OCI-LY1 (cell line): ENCODE results near the gene GTSE1.

ENCODE experiments used
- H2AFZ ChIP-seq: fragments of 200-600 bp; sonication (generic), shearing (Covaris generic); 2 replicates; pipeline ENCODE4 v1.6.0; 2014; ENCODE audit warnings: antibody characterized with exemption, mild to moderate bottlenecking, low read length
- H3F3A ChIP-seq: fragments of 200-600 bp; sonication (generic), shearing (Covaris generic); 2 replicates; pipeline ENCODE4 v1.6.0; 2014; ENCODE audit warnings: mild to moderate bottlenecking, antibody characterized with exemption, low read length, moderate library complexity; ENCODE audit not compliant: insufficient read depth
- H3K27ac ChIP-seq: fragments of 200-600 bp; sonication (generic); 2 replicates; pipeline ENCODE4 v1.5.1; 2014; ENCODE audit warnings: low read length, mixed run types, mild to moderate bottlenecking, low read depth; ENCODE audit not compliant: poor library complexity, severe bottlenecking
- H3K27me3 ChIP-seq: fragments of 200-600 bp; sonication (generic); 2 replicates; pipeline ENCODE4 v1.6.0; 2014; ENCODE audit warnings: antibody characterized with exemption, mild to moderate bottlenecking, low read length, moderate library complexity; ENCODE audit not compliant: insufficient read depth
- H3K36me3 ChIP-seq: fragments of 200-600 bp; sonication (generic); 2 replicates; pipeline ENCODE4 v1.6.1; 2014; ENCODE audit warnings: mild to moderate bottlenecking, antibody characterized with exemption, low read length, moderate library complexity, mixed read lengths; ENCODE audit not compliant: insufficient read depth
- H3K4me1 ChIP-seq: fragments of 200-600 bp; sonication (generic); 2 replicates; pipeline ENCODE4 v1.5.1; 2014; ENCODE audit warnings: mild to moderate bottlenecking, low read length, moderate library complexity; ENCODE audit not compliant: insufficient read depth, severe bottlenecking
- H3K4me2 ChIP-seq: fragments of 200-600 bp; sonication (generic), shearing (Covaris generic); 2 replicates; pipeline ENCODE4 v1.6.1; 2014; ENCODE audit warnings: low read length
- H3K4me3 ChIP-seq: fragments of 200-600 bp; sonication (generic); 2 replicates; pipeline ENCODE4 v1.5.1; 2014; ENCODE audit warnings: low read length, low read depth, mild to moderate bottlenecking, mixed read lengths; ENCODE audit not compliant: poor library complexity, severe bottlenecking
- H3K79me2 ChIP-seq: fragments of 200-600 bp; shearing (Covaris generic); 2 replicates; pipeline ENCODE4 v1.6.1; 2016; ENCODE audit warnings: mixed run types, low read length, mixed read lengths; ENCODE audit not compliant: insufficient read depth
- H3K9ac ChIP-seq: fragments of 200-600 bp; sonication (generic), shearing (Covaris generic); 2 replicates; pipeline ENCODE4 v1.6.1; 2014; ENCODE audit warnings: mild to moderate bottlenecking, low read length, mixed read lengths
- H3K9me2 ChIP-seq: fragments of 200-600 bp; sonication (generic), shearing (Covaris generic); 2 replicates; pipeline ENCODE4 v1.6.1; 2014; ENCODE audit warnings: low read depth, mild to moderate bottlenecking, low read length, mixed read lengths
- H3K9me3 ChIP-seq: fragments of 200-600 bp; shearing (Covaris generic); 2 replicates; pipeline ENCODE4 v1.6.1; 2014; ENCODE audit warnings: low read length, mixed read lengths
- H4K20me1 ChIP-seq: fragments of 200-600 bp; sonication (generic), shearing (Covaris generic); 2 replicates; pipeline ENCODE4 v1.6.0; 2016; ENCODE audit warnings: mild to moderate bottlenecking, low read length; ENCODE audit not compliant: insufficient read depth
- EZH2 ChIP-seq: fragments of 200-600 bp; sonication (generic), shearing (Covaris generic); IDR thresholded peaks from 2 replicates; pipeline ENCODE4 v1.8.0; 2017; ENCODE audit warnings: borderline replicate concordance, mixed run types, mild to moderate bottlenecking, antibody characterized with exemption, low read length, moderate library complexity, mixed read lengths
- TF ChIP-seq, protein P1 (sequence below): fragments of 200-600 bp; sonication (generic), shearing (Covaris generic); IDR thresholded peaks from 2 replicates; pipeline ENCODE4 v1.5.1; 2017; ENCODE audit warnings: mild to moderate bottlenecking, antibody characterized with exemption, low read length, moderate library complexity, mixed read lengths

Gene GTSE1

DNA sequence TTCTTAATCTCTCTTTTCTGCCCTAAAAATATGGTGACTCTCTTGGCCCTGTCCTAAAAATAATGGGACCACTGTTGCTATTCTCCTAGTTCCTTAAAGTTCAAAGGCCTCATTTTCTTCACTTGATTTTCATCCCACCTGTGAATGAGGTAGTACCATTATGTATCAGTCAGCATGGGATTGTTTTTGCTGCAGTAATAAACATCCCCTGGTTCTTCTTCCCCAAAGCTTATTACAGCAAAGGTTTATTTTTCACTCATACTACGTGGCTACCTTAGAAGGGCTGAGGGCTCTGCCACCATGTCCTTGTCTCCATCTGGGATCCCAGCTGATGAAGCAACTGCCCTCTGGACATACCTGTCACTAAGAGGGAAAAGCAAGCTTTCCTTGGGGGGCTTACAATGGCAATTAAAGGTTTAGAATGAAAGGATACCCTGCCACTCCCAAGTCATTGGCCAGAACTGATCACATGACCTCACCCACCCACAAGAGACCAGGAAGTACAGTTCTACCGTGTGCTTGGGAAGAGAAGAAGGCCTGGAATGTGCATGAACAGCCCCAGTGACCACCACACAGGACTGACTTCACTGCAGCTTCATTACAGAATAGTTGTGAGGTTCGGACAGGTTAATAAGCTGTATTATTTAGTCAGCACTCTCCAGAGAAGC lies 21.1 kb upstream of the GTSE1 start:
- Histone ChIP-seq H3K27me3 (peaks cover 10% of the 10 kb centered on the region), H3K4me3 (no peak overlapping the region), H3K27ac (no peak overlapping the region), H3K9me2 (no peaks in the 10 kb centered on the region), H3K79me2 (no peaks in the 10 kb centered on the region), H3K4me2 (no peak overlapping the region), H2AFZ (no peak overlapping the region), H4K20me1 (no peaks in the 10 kb centered on the region), H3K9ac (no peak overlapping the region), H3K36me3 (no peaks in the 10 kb centered on the region), H3K9me3 (no peaks in the 10 kb centered on the region), H3K4me1 (peaks cover under 1% of the 10 kb centered on the region), H3F3A (no peaks in the 10 kb centered on the region)
- no peak for TF ChIP-seq EZH2
- TF ChIP-seq, protein P1, sequence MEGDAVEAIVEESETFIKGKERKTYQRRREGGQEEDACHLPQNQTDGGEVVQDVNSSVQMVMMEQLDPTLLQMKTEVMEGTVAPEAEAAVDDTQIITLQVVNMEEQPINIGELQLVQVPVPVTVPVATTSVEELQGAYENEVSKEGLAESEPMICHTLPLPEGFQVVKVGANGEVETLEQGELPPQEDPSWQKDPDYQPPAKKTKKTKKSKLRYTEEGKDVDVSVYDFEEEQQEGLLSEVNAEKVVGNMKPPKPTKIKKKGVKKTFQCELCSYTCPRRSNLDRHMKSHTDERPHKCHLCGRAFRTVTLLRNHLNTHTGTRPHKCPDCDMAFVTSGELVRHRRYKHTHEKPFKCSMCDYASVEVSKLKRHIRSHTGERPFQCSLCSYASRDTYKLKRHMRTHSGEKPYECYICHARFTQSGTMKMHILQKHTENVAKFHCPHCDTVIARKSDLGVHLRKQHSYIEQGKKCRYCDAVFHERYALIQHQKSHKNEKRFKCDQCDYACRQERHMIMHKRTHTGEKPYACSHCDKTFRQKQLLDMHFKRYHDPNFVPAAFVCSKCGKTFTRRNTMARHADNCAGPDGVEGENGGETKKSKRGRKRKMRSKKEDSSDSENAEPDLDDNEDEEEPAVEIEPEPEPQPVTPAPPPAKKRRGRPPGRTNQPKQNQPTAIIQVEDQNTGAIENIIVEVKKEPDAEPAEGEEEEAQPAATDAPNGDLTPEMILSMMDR: no peak

DNA sequence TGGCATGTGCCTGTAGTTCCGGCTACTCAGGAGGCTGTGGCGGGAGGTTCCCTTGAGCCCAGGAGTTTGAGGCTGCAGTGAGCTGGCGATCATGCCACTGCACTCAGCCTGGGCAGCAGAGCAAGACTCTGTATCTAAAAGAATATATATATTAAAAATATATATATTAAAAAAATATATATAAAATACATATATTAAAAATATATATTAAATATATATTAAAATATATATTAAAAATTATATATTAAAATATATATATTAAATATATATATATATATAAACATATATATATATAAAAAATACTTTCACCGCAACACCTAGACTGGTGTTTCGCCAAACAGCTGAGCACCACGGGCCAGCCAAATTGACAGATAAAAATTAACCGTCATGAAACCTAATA lies 20.1 kb upstream of the GTSE1 start:
- H2AFZ ChIP-seq: no peak overlapping the region
- no peak overlapping the region for H3K27ac ChIP-seq
- H3K4me1 ChIP-seq: peaks cover 11% of the 10 kb centered on the region
- no peaks in the 10 kb centered on the region for H3K9me2 ChIP-seq
- no peaks in the 10 kb centered on the region for H3K79me2 ChIP-seq
- no peak overlapping the region for H3K9ac ChIP-seq
- no peak overlapping the region for H3K4me2 ChIP-seq
- peaks cover 10% of the 10 kb centered on the region for H3K27me3 ChIP-seq
- H3K9me3 ChIP-seq: no peaks in the 10 kb centered on the region
- no peaks in the 10 kb centered on the region for H3F3A ChIP-seq
- H3K36me3 ChIP-seq: no peaks in the 10 kb centered on the region
- TF ChIP-seq, protein P1: no peak
- no peak for TF ChIP-seq EZH2
- no peak overlapping the region for H3K4me3 ChIP-seq
- no peaks in the 10 kb centered on the region for H4K20me1 ChIP-seq

DNA sequence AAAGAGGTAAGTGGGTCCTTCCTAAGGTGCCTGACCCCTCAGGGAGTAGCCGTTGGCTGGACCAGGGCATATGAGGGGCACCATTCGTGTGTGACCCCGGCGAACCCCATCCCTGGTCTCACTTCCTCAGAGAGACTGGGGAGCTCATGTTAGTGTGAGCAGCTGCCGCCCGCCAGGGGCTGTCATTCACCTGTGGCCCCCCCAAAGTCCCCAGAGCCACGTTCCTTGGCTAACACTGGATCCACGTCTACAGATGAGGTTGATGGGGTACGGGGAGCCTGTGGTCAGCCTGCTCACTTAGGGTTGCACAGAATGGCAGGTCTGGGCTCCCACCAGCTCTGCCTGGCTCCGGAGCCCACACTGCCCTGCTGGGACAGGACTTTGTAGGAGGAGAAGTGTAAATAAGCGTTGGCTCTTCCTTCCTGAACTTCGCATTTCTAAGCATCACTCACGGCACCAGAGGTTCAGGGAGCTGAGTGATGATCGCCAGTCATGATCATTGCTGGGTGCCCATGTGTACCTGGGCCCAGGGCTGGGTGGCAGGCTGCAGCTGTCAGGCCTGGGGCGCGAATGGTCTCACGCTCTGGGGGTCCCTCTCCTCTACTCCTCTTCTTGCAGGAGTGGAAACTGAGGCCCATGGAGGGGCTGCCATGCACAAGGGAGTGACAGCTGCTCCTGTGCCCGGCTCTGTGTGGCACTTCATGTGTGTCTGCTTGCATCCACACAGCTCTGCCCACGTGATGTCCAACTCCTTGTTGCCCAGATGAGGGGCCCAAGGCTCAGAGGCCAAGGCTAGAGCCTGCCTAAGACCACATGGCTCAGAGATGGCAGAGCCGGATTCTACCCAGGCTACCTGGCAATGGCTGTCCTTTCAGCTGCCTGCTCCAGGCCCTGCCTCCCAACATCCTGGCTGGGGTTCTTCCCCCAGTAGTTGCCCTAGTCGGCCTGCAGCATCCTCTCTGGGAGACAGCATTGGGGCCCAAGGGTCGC lies 17.7 kb upstream of the GTSE1 start:
- no peak for TF ChIP-seq EZH2
- TF ChIP-seq, protein P1: no peak
- no peak overlapping the region for H3K27ac ChIP-seq
- H3K4me2 ChIP-seq: no peak overlapping the region
- no peaks in the 10 kb centered on the region for H3F3A ChIP-seq
- no peaks in the 10 kb centered on the region for H3K36me3 ChIP-seq
- 0 out of 2 replicates have a peak, but pooled peaks cover 7% of the 10 kb centered on the region for H3K27me3 ChIP-seq
- no peaks in the 10 kb centered on the region for H4K20me1 ChIP-seq
- peaks cover 11% of the 10 kb centered on the region for H3K4me1 ChIP-seq
- no peaks in the 10 kb centered on the region for H3K79me2 ChIP-seq
- no peak overlapping the region for H3K4me3 ChIP-seq
- no peak overlapping the region for H2AFZ ChIP-seq
- H3K9ac ChIP-seq: no peak overlapping the region
- H3K9me2 ChIP-seq: no peaks in the 10 kb centered on the region
- H3K9me3 ChIP-seq: no peaks in the 10 kb centered on the region
